SK-N-SH treated with all-trans-retinoic acid at 6 μM for 48 hours (cell line): ENCODE results near the gene GALNT4.

Source experiments
- ATAC-seq: fragments of 200-7000 bp; cut with Tn5 transposase; 3 replicates; pipeline ENCODE4 v1.9.1; 2020; ENCODE audit warnings: mild to moderate bottlenecking, moderate library complexity
- ARNTL ChIP-seq: fragments of 450-650 bp; formaldehyde crosslinking; IDR thresholded peaks from 2 replicates; pipeline ENCODE4 v1.5.0; 2020; ENCODE audit warnings: low read depth, mild to moderate bottlenecking, moderate library complexity, borderline replicate concordance
- BACH2 ChIP-seq: fragments of 250-450 bp; sonication (Bioruptor Pico); IDR thresholded peaks from 2 replicates; pipeline ENCODE4 v1.9.0; 2021; ENCODE audit warnings: mild to moderate bottlenecking, borderline replicate concordance
- CSDC2 ChIP-seq: fragments of 250-450 bp; sonication (Bioruptor Pico); IDR thresholded peaks from 2 replicates; pipeline ENCODE4 v1.5.0; 2020; ENCODE audit warnings: mild to moderate bottlenecking, moderate library complexity
- CSRNP3 ChIP-seq: fragments of 250-450 bp; sonication (Bioruptor Pico); IDR thresholded peaks from 2 replicates; pipeline ENCODE4 v1.5.1; 2021; ENCODE audit warnings: mild to moderate bottlenecking, moderate library complexity
- ESRRG ChIP-seq: fragments of 250-450 bp; sonication (Bioruptor Pico); IDR thresholded peaks from 2 replicates; pipeline ENCODE4 v1.6.1; 2021; ENCODE audit warnings: mild to moderate bottlenecking
- GLIS3 ChIP-seq: fragments of 250-450 bp; sonication (Bioruptor Pico); IDR thresholded peaks from 2 replicates; pipeline ENCODE4 v1.5.0; 2020; ENCODE audit warnings: mild to moderate bottlenecking, moderate library complexity
- OSR1 ChIP-seq: fragments of 250-450 bp; sonication (Bioruptor Pico); IDR thresholded peaks from 2 replicates; pipeline ENCODE4 v1.8.0; 2022; ENCODE audit warnings: moderate library complexity, mild to moderate bottlenecking, inconsistent platforms
- PPARA ChIP-seq: fragments of 250-450 bp; sonication (Bioruptor Pico); IDR thresholded peaks from 2 replicates; pipeline ENCODE4 v1.5.0; 2020; ENCODE audit warnings: mild to moderate bottlenecking, borderline replicate concordance
- RARB ChIP-seq: fragments of 250-450 bp; sonication (Bioruptor Pico); IDR thresholded peaks from 2 replicates; pipeline ENCODE4 v1.8.0; 2021; ENCODE audit warnings: mild to moderate bottlenecking, moderate library complexity
- SNAI2 ChIP-seq: fragments of 250-450 bp; sonication (Bioruptor Pico); IDR thresholded peaks from 2 replicates; pipeline ENCODE4 v1.5.0; 2020; ENCODE audit warnings: mild to moderate bottlenecking, moderate library complexity
- TCF4 ChIP-seq: fragments of 250-450 bp; sonication (Bioruptor Pico); IDR thresholded peaks from 2 replicates; pipeline ENCODE4 v1.8.0; 2021; ENCODE audit warnings: mild to moderate bottlenecking, moderate library complexity, borderline replicate concordance
- TOX ChIP-seq: fragments of 250-450 bp; sonication (Bioruptor Pico); IDR thresholded peaks from 2 replicates; pipeline ENCODE4 v1.8.0; 2021; ENCODE audit warnings: mild to moderate bottlenecking, moderate library complexity, borderline replicate concordance
- TSHZ2 ChIP-seq: fragments of 250-450 bp; sonication (Bioruptor Pico); IDR thresholded peaks from 2 replicates; pipeline ENCODE4 v1.5.0; 2020; ENCODE audit warnings: mild to moderate bottlenecking, moderate library complexity
- ZNF565 ChIP-seq: fragments of 450-650 bp; formaldehyde crosslinking; conservative IDR thresholded peaks from 2 replicates; pipeline ENCODE4 v1.5.0; 2020; ENCODE audit warnings: low read depth, mild to moderate bottlenecking, moderate library complexity
- ZNF70 ChIP-seq: fragments of 450-650 bp; formaldehyde crosslinking; IDR thresholded peaks from 2 replicates; pipeline ENCODE4 v1.5.0; 2020; ENCODE audit warnings: mild to moderate bottlenecking, moderate library complexity
- TF ChIP-seq, protein P1 (sequence below): fragments of 250-450 bp; sonication (Bioruptor Pico); IDR thresholded peaks from 2 replicates; pipeline ENCODE4 v1.5.1; 2020; ENCODE audit warnings: low read depth, mild to moderate bottlenecking, moderate library complexity
- TF ChIP-seq, protein P2 (sequence below): fragments of 250-450 bp; sonication (Bioruptor Pico); IDR thresholded peaks from 2 replicates; pipeline ENCODE4 v1.8.0; 2020; ENCODE audit warnings: mild to moderate bottlenecking, moderate library complexity, borderline replicate concordance
- TF ChIP-seq, protein P3 (sequence below): fragments of 250-450 bp; sonication (Bioruptor Pico); IDR thresholded peaks from 2 replicates; pipeline ENCODE4 v1.8.0; 2021; ENCODE audit warnings: low read depth, mild to moderate bottlenecking, moderate library complexity, borderline replicate concordance

The GALNT4 gene

GRCh38 chr12:89499857-89500256 is 24.7 kb downstream of the GALNT4 start (continued):
- TF ChIP-seq TSHZ2 (CRISPR knock-in tag) = no peak

DNA sequence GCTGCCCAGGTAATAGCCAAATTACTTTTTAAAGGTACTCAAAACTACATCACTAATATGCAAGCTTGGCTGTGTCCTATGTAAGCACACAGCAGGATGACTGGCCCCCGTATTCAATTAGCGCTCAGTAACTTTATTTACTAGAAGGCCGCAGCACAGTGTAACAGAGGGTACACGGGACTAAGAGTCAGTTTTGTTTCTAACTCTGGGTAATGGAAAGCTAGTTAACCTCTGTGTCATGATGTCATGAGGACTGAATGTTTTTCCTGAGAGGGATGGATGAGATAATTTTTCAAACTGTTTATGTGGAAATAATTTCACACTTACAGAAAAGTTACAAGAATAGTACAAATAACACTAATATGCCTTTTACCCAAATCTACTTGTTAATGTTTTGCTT is 27.1 kb downstream of the GALNT4 start:
- TF ChIP-seq ZNF70 (CRISPR knock-in tag) (no peak), ZNF565 (no peak), CSDC2 (no peak), BACH2 (CRISPR knock-in tag) (no peak), GLIS3 (no peak), ARNTL (CRISPR knock-in tag) (no peak), TCF4 (CRISPR knock-in tag) (no peak), OSR1 (no peak), CSRNP3 (CRISPR knock-in tag) (no peak), TOX (no peak)
- TF ChIP-seq, protein P1, sequence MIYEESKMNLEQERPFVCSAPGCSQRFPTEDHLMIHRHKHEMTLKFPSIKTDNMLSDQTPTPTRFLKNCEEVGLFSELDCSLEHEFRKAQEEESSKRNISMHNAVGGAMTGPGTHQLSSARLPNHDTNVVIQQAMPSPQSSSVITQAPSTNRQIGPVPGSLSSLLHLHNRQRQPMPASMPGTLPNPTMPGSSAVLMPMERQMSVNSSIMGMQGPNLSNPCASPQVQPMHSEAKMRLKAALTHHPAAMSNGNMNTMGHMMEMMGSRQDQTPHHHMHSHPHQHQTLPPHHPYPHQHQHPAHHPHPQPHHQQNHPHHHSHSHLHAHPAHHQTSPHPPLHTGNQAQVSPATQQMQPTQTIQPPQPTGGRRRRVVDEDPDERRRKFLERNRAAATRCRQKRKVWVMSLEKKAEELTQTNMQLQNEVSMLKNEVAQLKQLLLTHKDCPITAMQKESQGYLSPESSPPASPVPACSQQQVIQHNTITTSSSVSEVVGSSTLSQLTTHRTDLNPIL = no peak
- ATAC-seq = no peak

DNA sequence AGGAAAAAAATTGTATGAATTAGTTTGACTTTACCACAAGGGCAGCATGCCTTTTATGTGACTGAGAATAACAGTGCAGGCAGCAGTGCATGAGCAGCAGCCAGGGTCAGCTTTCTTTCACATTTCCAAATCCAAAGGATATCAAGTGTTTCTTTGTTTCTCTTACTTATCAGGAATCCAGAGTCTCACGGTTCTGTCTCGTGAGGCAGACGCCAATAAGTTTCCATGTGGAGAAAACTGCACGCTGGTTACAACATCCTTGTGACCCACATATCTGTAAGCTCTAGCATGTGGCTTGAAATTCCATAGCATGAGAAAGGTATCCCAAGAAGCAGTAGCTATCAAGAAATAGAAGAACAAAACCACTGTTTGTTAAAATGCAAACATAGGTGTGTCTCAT is 27.6 kb downstream of the GALNT4 start:
- TF ChIP-seq ZNF70 (CRISPR knock-in tag) (no peak), ARNTL (CRISPR knock-in tag) (no peak), SNAI2 (CRISPR knock-in tag) (no peak), TCF4 (CRISPR knock-in tag) (no peak), PPARA (CRISPR knock-in tag) (no peak), RARB (CRISPR knock-in tag) (no peak), CSRNP3 (CRISPR knock-in tag) (no peak), ESRRG (no peak)
- TF ChIP-seq, protein P2, sequence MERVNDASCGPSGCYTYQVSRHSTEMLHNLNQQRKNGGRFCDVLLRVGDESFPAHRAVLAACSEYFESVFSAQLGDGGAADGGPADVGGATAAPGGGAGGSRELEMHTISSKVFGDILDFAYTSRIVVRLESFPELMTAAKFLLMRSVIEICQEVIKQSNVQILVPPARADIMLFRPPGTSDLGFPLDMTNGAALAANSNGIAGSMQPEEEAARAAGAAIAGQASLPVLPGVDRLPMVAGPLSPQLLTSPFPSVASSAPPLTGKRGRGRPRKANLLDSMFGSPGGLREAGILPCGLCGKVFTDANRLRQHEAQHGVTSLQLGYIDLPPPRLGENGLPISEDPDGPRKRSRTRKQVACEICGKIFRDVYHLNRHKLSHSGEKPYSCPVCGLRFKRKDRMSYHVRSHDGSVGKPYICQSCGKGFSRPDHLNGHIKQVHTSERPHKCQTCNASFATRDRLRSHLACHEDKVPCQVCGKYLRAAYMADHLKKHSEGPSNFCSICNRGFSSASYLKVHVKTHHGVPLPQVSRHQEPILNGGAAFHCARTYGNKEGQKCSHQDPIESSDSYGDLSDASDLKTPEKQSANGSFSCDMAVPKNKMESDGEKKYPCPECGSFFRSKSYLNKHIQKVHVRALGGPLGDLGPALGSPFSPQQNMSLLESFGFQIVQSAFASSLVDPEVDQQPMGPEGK (CRISPR knock-in tag) = no peak
- TF ChIP-seq, protein P3, sequence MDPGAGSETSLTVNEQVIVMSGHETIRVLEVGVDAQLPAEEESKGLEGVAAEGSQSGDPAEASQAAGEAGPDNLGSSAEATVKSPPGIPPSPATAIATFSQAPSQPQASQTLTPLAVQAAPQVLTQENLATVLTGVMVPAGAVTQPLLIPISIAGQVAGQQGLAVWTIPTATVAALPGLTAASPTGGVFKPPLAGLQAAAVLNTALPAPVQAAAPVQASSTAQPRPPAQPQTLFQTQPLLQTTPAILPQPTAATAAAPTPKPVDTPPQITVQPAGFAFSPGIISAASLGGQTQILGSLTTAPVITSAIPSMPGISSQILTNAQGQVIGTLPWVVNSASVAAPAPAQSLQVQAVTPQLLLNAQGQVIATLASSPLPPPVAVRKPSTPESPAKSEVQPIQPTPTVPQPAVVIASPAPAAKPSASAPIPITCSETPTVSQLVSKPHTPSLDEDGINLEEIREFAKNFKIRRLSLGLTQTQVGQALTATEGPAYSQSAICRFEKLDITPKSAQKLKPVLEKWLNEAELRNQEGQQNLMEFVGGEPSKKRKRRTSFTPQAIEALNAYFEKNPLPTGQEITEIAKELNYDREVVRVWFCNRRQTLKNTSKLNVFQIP (CRISPR knock-in tag) = no peak
- no peak for ATAC-seq
